ENCODE measurements around the gene RPS16. TPM values are rescaled to one million over a fixed set of nuclear protein-coding genes. Genes with fewer than 3 reads are reported as not detected.
"Not testable (repeated sequence)": the region's sequence is repeated elsewhere in the genome, so short reads cannot be mapped to it uniquely, and the experiment has no call there.

Gene RPS16
- total RNA-seq, 4 donors from 2014 or later, result 1,316 to 2,441 (median 1,971) TPM

DNA sequence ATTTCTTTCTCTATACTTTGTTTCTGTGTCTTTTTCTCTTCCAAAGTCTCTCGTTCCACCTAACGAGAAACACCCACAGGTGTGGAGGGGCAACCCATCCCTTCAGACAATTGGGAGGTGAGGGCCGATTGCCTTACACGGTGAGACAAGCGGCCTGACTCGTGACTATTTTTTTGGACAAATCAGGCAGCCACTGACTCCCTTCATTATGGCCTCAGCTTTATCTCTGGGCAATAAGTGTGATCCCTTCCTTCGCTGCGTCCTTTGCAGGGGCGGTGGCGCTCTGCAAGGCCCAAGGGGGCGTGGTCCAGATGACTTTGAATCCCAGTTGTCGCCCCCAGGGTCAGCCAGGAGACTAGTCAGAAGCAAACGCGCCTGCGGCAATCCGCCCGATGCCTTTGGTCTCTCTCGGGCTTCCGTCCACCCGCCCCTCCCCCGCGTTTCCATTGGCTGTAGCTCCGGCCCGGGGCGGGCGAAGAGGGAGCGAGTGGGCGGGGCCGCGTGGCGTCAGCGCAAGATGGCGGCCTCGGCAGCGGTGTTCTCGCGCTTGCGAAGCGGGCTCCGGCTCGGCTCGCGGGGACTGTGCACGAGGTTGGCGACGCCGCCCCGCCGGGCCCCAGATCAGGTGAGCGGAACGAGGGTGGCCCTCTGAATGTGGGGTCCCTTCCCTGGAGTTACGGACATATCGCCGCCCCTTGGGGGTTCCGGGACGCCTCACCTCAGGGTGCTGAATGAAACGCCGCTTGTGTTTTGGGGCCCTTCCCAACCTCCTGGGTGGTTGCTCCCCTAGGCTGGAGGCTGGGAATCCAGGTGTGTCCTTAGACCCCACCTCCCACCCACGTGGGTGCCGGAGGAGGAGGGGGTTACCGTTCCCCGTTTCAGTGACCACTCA is 44.8 kb upstream of the RPS16 start, which contains the start of gene TIMM50:
TIMM50 (plus strand) TSS at position 502 of the 892 bp plus-strand sequence; CDS start at position 518, 16 bp downstream.
- WGBS, result 1% methylated on average over 17 of the region's 62 CpGs
- peak; percentile 99 for DNase-seq (ENCODE audit: extremely low spot score)

GRCh38 chr19:39479916-39480315 is 44.2 kb upstream of the RPS16 start:
- intact Hi-C loops (cut with DNase I), result no loop called here
- no peak for TF ChIP-seq POLR2A (IDR thresholded peaks at IDR 0.05; ENCODE audit: low read depth)
- TF ChIP-seq EP300 (IDR thresholded peaks at IDR 0.05), result no peak
- TF ChIP-seq POLR2AphosphoS5 (IDR thresholded peaks at IDR 0.05), result no peak
- TF ChIP-seq, protein P1, sequence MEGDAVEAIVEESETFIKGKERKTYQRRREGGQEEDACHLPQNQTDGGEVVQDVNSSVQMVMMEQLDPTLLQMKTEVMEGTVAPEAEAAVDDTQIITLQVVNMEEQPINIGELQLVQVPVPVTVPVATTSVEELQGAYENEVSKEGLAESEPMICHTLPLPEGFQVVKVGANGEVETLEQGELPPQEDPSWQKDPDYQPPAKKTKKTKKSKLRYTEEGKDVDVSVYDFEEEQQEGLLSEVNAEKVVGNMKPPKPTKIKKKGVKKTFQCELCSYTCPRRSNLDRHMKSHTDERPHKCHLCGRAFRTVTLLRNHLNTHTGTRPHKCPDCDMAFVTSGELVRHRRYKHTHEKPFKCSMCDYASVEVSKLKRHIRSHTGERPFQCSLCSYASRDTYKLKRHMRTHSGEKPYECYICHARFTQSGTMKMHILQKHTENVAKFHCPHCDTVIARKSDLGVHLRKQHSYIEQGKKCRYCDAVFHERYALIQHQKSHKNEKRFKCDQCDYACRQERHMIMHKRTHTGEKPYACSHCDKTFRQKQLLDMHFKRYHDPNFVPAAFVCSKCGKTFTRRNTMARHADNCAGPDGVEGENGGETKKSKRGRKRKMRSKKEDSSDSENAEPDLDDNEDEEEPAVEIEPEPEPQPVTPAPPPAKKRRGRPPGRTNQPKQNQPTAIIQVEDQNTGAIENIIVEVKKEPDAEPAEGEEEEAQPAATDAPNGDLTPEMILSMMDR (IDR thresholded peaks at IDR 0.05), result no peak
- H3K4me3 ChIP-seq, result peak overlapping the region; percentile 66 to 97 (median 82)
- 61% methylated on average over 10 of the region's 10 CpGs for WGBS
- peaks cover 19 to 47% (median 34%) of the 10 kb centered on the region in 4 donors for H3K36me3 ChIP-seq
- peaks cover 18 to 32% (median 18%) of the 10 kb centered on the region in 4 donors for H3K4me1 ChIP-seq
- H3K27ac ChIP-seq (replicated peaks in 1 of 4), result peak overlapping the region; percentile 75 to 87 (median 81)
- no peaks in the 10 kb centered on the region for H3K27me3 ChIP-seq
- no peak for DNase-seq (ENCODE audit: extremely low spot score)
- no peaks in the 10 kb centered on the region for H3K9me3 ChIP-seq

More for the DNA sequence above, 44.8 kb upstream of the RPS16 start, which contains the start of gene TIMM50:
- H3K4me3 ChIP-seq, result peak within 1 kb of the TSS; percentile 66 to 97 (median 82)
- peak; percentile 91 to 94 for TF ChIP-seq POLR2AphosphoS5 (IDR thresholded peaks at IDR 0.05)
- TF ChIP-seq POLR2A (IDR thresholded peaks at IDR 0.05; ENCODE audit: low read depth), result no peak
- no peak for TF ChIP-seq EP300 (IDR thresholded peaks at IDR 0.05)
- TF ChIP-seq, protein P1 (IDR thresholded peaks at IDR 0.05), result peak in 1 of 3 experiments; percentile 10
- H3K27ac ChIP-seq (replicated peaks in 1 of 4), result peak within 1 kb of the TSS; percentile 75 to 87 (median 81)
- H3K27me3 ChIP-seq, result no peaks in the 10 kb centered on the region
- H3K9me3 ChIP-seq, result no peaks in the 10 kb centered on the region
- peaks cover 18 to 32% (median 18%) of the 10 kb centered on the region in 4 donors for H3K4me1 ChIP-seq
- peaks cover 16 to 47% (median 35%) of the 10 kb centered on the region in 4 donors for H3K36me3 ChIP-seq
- intact Hi-C loops (cut with DNase I), result no loop called here

GRCh38 chr19:39479319-39479801 is 43.6 kb upstream of the RPS16 start:
- Histone ChIP-seq H3K36me3 (peaks cover 19 to 47% (median 35%) of the 10 kb centered on the region in 4 donors), H3K4me1 (peaks cover 18 to 32% (median 18%) of the 10 kb centered on the region in 4 donors), H3K27ac (replicated peaks in 1 of 4) (peak overlapping the region in 1 of 4 donors; percentile 77)
- H3K27me3 ChIP-seq; DNase-seq (ENCODE audit: extremely low spot score); H3K9me3 ChIP-seq; intact Hi-C loops (cut with DNase I); H3K4me3 ChIP-seq: not testable (repeated sequence)
- WGBS, result 81% methylated on average over 9 of the region's 11 CpGs

- peaks cover 47 to 65% (median 58%) of the 10 kb centered on the region in 4 donors for H3K36me3 ChIP-seq
- intact Hi-C loops (cut with DNase I), result no loop called here
- H3K4me1 ChIP-seq, result peaks cover 6 to 9% (median 7%) of the 10 kb centered on the region in 4 donors
- TF ChIP-seq, protein P1 (IDR thresholded peaks at IDR 0.05), result no peak
- TF ChIP-seq POLR2A (IDR thresholded peaks at IDR 0.05; ENCODE audit: low read depth) (no peak), EP300 (IDR thresholded peaks at IDR 0.05) (no peak), POLR2AphosphoS5 (IDR thresholded peaks at IDR 0.05) (no peak)
- 100% methylated on average over 2 of the region's 2 CpGs for WGBS
- DNase-seq (ENCODE audit: extremely low spot score), result no peak
- no peaks in the 10 kb centered on the region for H3K9me3 ChIP-seq
- H3K4me3 ChIP-seq, result no peak overlapping the region
- H3K27ac ChIP-seq (replicated peaks in 1 of 4), result no peak overlapping the region
- H3K27me3 ChIP-seq, result no peaks in the 10 kb centered on the region
Observed at GRCh38 chr19:39475748-39476147, 40.0 kb upstream of the RPS16 start.

DNA sequence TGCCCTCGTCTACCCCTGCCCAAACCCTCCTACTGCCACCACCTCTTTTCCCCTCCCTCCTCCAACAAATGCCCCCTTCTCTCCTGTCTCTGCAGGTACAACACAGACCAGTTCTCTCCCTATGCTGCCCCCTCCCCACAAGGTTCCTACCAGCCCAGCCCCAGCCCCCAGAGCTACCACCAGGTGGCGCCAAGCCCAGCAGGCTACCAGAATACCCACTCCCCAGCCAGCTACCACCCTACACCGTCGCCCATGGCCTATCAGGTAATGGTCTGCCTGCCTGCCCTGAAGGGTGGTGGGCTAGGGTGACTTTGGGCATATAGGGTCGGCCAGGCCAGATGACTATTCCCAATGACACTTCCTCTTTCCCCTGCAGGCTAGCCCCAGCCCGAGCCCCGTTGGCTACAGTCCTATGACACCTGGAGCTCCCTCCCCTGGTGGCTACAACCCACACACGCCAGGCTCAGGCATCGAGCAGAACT is 38.4 kb upstream of the RPS16 start:
- intact Hi-C loops (cut with DNase I), result loop anchor here (5.0 kb wide), 1 partner anchor 58 kb away; the partner anchor contains the start of gene EID2B
- peaks cover 0 to 3% (median 0%) of the 10 kb centered on the region in 4 donors for H3K4me1 ChIP-seq

More for the DNA sequence above, 38.4 kb upstream of the RPS16 start:
- 35% methylated on average over 3 of the region's 9 CpGs for WGBS
- DNase-seq (ENCODE audit: extremely low spot score), result no peak
- Histone ChIP-seq H3K36me3 (peaks cover 63 to 81% (median 74%) of the 10 kb centered on the region in 4 donors), H3K9me3 (no peaks in the 10 kb centered on the region), H3K4me3 (no peak overlapping the region), H3K27ac (replicated peaks in 1 of 4) (peak overlapping the region in 2 of 4 donors; percentile 8 to 19), H3K27me3 (no peaks in the 10 kb centered on the region)
- TF ChIP-seq EP300 (IDR thresholded peaks at IDR 0.05) (no peak), POLR2A (IDR thresholded peaks at IDR 0.05; ENCODE audit: low read depth) (no peak), POLR2AphosphoS5 (IDR thresholded peaks at IDR 0.05) (no peak)
- TF ChIP-seq, protein P1 (IDR thresholded peaks at IDR 0.05), result peak; percentile 49 to 80 (median 65)

Data from esophagus muscularis mucosa (tissue), 4 donors.